GM06990 (cell line): ENCODE measurements around the gene FBXO46.

Source experiments
- DNase-seq: peaks from one replicate; pipeline ENCODE4 v3.0.0-alpha.2; 2011; ENCODE audit not compliant: insufficient read length; ENCODE audit errors: extremely low read depth
- H3K27me3 ChIP-seq: replicated peaks from 2 replicates; pipeline ENCODE4 v1.6.0; 2011; ENCODE audit warnings: low read length; ENCODE audit not compliant: control insufficient read depth, insufficient read depth
- H3K36me3 ChIP-seq: 2 replicates; pipeline ENCODE4 v1.5.1; 2011; ENCODE audit warnings: low read length; ENCODE audit not compliant: control insufficient read depth, insufficient read depth
- H3K4me3 ChIP-seq: replicated peaks from 2 replicates; pipeline ENCODE4 v1.5.1; 2011; ENCODE audit warnings: low read depth, mild to moderate bottlenecking, control low read depth, low read length
- TF ChIP-seq, protein P1 (sequence below): IDR thresholded peaks from 2 replicates; pipeline ENCODE4 v1.5.1; 2011; ENCODE audit warnings: low read length, control low read depth, mild to moderate bottlenecking, inconsistent platforms; ENCODE audit not compliant: insufficient read depth, poor library complexity, severe bottlenecking

Gene FBXO46

DNA sequence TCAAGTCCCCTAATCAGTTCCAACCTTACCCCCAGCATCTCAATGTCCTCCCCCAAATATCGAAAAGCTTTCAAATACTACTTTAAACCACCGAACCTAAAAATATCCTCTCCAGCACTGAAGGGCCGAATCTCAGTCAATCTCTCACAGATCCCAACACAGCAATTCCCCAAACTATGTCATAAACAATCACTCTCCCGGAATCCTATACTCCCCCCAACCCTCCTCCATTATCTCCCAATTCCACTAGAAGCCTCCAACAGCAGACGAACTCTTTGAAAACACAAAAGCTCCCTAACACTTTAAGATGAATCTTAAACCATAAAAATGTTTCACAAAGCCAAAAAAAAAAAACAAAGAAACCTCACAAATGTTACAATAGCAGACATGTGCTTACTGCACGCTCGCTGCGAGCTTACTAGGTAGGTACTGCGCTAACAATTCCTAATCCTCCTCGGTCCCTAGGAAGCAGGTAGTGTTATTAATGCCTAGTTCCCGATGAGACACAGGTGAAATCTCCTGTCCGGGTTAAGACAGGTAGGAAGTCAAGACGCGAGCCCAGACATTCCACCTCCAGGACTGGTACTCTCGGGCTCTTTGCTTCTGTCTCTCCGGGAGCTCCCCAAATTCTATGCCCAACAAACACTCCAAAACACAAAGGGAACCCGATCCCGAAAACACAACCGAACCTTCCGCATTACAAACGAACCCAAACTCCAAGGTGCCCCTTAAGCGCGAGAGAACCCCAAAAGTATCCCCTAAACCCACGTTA is 14.2 kb downstream of the FBXO46 start:
- H3K36me3 ChIP-seq = peaks cover 20% of the 10 kb centered on the region
- no peak for DNase-seq
- TF ChIP-seq, protein P1, sequence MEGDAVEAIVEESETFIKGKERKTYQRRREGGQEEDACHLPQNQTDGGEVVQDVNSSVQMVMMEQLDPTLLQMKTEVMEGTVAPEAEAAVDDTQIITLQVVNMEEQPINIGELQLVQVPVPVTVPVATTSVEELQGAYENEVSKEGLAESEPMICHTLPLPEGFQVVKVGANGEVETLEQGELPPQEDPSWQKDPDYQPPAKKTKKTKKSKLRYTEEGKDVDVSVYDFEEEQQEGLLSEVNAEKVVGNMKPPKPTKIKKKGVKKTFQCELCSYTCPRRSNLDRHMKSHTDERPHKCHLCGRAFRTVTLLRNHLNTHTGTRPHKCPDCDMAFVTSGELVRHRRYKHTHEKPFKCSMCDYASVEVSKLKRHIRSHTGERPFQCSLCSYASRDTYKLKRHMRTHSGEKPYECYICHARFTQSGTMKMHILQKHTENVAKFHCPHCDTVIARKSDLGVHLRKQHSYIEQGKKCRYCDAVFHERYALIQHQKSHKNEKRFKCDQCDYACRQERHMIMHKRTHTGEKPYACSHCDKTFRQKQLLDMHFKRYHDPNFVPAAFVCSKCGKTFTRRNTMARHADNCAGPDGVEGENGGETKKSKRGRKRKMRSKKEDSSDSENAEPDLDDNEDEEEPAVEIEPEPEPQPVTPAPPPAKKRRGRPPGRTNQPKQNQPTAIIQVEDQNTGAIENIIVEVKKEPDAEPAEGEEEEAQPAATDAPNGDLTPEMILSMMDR = no peak

DNA sequence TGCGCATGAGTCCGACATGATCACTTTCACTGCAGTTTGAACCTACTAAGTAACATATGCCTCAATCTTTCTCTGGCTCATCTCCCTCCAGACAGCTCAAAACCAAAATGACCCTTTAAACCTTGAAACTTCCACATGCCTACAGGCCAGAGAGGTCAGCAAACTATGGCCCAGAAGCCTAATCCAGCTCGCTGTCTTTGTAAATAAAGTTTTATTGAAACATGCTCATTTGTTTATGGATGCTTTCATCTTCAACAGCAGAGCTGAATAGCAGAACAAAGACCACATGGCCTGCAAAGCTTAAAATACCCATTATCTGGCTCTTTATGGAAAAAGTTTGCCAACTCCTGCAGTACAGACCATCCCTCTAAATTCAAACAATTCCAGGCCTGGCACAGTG is 15.6 kb downstream of the FBXO46 start:
- H3K36me3 ChIP-seq = peaks cover 21% of the 10 kb centered on the region
- no peak overlapping the region for H3K4me3 ChIP-seq
- no peak for DNase-seq
- H3K27me3 ChIP-seq = no peaks in the 10 kb centered on the region
- TF ChIP-seq, protein P1 = no peak

More for the DNA sequence above, 14.2 kb downstream of the FBXO46 start:
- Histone ChIP-seq H3K27me3 (no peaks in the 10 kb centered on the region), H3K4me3 (peak overlapping the region; percentile 84)

GRCh38 chr19:45713141-45713540 is 17.6 kb downstream of the FBXO46 start:
- TF ChIP-seq, protein P1 = no peak
- Histone ChIP-seq H3K4me3 (no peak overlapping the region), H3K27me3 (no peaks in the 10 kb centered on the region), H3K36me3 (peaks cover 23% of the 10 kb centered on the region)
- no peak for DNase-seq

- TF ChIP-seq, protein P1 = no peak
These were observed 18.0 kb downstream of the FBXO46 start for GRCh38 chr19:45712699-45713067.

GRCh38 chr19:45711851-45712698 is 18.6 kb downstream of the FBXO46 start:
- TF ChIP-seq, protein P1 = no peak
- H3K4me3 ChIP-seq = no peak overlapping the region
- H3K36me3 ChIP-seq = peaks cover 23% of the 10 kb centered on the region
- H3K27me3 ChIP-seq = no peaks in the 10 kb centered on the region
- DNase-seq = no peak

More at GRCh38 chr19:45712699-45713067, 18.0 kb downstream of the FBXO46 start:
- DNase-seq = no peak
- no peaks in the 10 kb centered on the region for H3K27me3 ChIP-seq
- H3K4me3 ChIP-seq = no peak overlapping the region
- peaks cover 23% of the 10 kb centered on the region for H3K36me3 ChIP-seq
